ENCODE data around the gene RHO. TPM values are rescaled to one million over a fixed set of nuclear protein-coding genes. Genes with fewer than 3 reads are reported as not detected.
A peak's percentile ranks its signal among the peaks of the same experiment; 100 is the strongest.

RHO gene
- total RNA-seq, 1 experiment from 2014 or later = not detected

GRCh38 chr3:129533406-129533805, 5.0 kb downstream of the RHO start:
- H3K4me1 Mint-ChIP-seq (ENCODE audit: insufficient read depth, unreplicated experiment) = no peaks in the 10 kb centered on the region
- TF ChIP-seq CTCF (IDR thresholded peaks at IDR 0.05; ENCODE audit: unreplicated experiment) = no peak
- DNase-seq (ENCODE audit: unreplicated experiment) = no peak
- intact Hi-C loops (cut with micrococcal nuclease) = no loop called here
- no peaks in the 10 kb centered on the region for H3K27me3 Mint-ChIP-seq (ENCODE audit: insufficient read depth, unreplicated experiment)
- BruUV-seq (replicated peaks) = no TSS peak
- no peak overlapping the region for H3K27ac Mint-ChIP-seq (ENCODE audit: low read depth, unreplicated experiment)
- H3K4me3 Mint-ChIP-seq (ENCODE audit: unreplicated experiment) = no peak overlapping the region
- POLR2A ChIA-PET = no interaction called here
- CTCF ChIA-PET = interaction anchor here (0.7 kb wide), 1 partner anchor 1006 kb away, joined by 3 read pairs; no protein-coding TSS in a partner anchor
- H3K9me3 Mint-ChIP-seq (ENCODE audit: unreplicated experiment) = no peaks in the 10 kb centered on the region
- H3K36me3 Mint-ChIP-seq (ENCODE audit: insufficient read depth, unreplicated experiment) = no peaks in the 10 kb centered on the region

GRCh38 chr3:129534428-129535027, 6.1 kb downstream of the RHO start:
- Mint-ChIP-seq H3K9me3 (ENCODE audit: unreplicated experiment) (no peaks in the 10 kb centered on the region), H3K27me3 (ENCODE audit: insufficient read depth, unreplicated experiment) (no peaks in the 10 kb centered on the region), H3K4me1 (ENCODE audit: insufficient read depth, unreplicated experiment) (no peaks in the 10 kb centered on the region), H3K4me3 (ENCODE audit: unreplicated experiment) (no peak overlapping the region), H3K36me3 (ENCODE audit: insufficient read depth, unreplicated experiment) (no peaks in the 10 kb centered on the region), H3K27ac (ENCODE audit: low read depth, unreplicated experiment) (no peak overlapping the region)
- ChIA-PET CTCF (interaction anchor here (0.9 to 1.2 kb wide), 2 partner anchors 27 to 564 kb away, joined by 3 to 4 read pairs; no protein-coding TSS in a partner anchor), POLR2A (interaction anchor here (0.6 to 1.2 kb wide), 2 partner anchors 19 to 110 kb away, joined by 3 read pairs; no protein-coding TSS in a partner anchor)
- BruUV-seq (replicated peaks) = no TSS peak
- TF ChIP-seq CTCF (IDR thresholded peaks at IDR 0.05; ENCODE audit: unreplicated experiment) = no peak
- intact Hi-C loops (cut with micrococcal nuclease) = no loop called here
- DNase-seq (ENCODE audit: unreplicated experiment) = no peak

DNA sequence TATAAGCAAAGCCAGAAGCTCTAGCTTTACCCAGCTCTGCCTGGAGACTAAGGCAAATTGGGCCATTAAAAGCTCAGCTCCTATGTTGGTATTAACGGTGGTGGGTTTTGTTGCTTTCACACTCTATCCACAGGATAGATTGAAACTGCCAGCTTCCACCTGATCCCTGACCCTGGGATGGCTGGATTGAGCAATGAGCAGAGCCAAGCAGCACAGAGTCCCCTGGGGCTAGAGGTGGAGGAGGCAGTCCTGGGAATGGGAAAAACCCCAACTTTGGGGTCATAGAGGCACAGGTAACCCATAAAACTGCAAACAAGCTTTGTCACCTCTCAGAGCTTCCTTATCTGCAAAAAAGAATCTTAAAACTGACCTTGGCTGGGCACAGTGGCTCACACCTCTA, 6.6 kb downstream of the RHO start:
- ChIA-PET CTCF (interaction anchor here (1.2 kb wide), 1 partner anchor 565 kb away, joined by 4 read pairs; no protein-coding TSS in a partner anchor), POLR2A (interaction anchor here (1.2 kb wide), 1 partner anchor 18 kb away, joined by 3 read pairs; no protein-coding TSS in a partner anchor)
- no peaks in the 10 kb centered on the region for H3K9me3 Mint-ChIP-seq (ENCODE audit: unreplicated experiment)
- H3K4me1 Mint-ChIP-seq (ENCODE audit: insufficient read depth, unreplicated experiment) = no peaks in the 10 kb centered on the region
- no TSS peak for BruUV-seq (replicated peaks)
- peak; percentile 43 for DNase-seq (ENCODE audit: unreplicated experiment)
- no peaks in the 10 kb centered on the region for H3K36me3 Mint-ChIP-seq (ENCODE audit: insufficient read depth, unreplicated experiment)
- no peaks in the 10 kb centered on the region for H3K27me3 Mint-ChIP-seq (ENCODE audit: insufficient read depth, unreplicated experiment)
- H3K27ac Mint-ChIP-seq (ENCODE audit: low read depth, unreplicated experiment) = no peak overlapping the region
- TF ChIP-seq CTCF (IDR thresholded peaks at IDR 0.05; ENCODE audit: unreplicated experiment) = no peak
- no peak overlapping the region for H3K4me3 Mint-ChIP-seq (ENCODE audit: unreplicated experiment)
- intact Hi-C loops (cut with micrococcal nuclease) = no loop called here

DNA sequence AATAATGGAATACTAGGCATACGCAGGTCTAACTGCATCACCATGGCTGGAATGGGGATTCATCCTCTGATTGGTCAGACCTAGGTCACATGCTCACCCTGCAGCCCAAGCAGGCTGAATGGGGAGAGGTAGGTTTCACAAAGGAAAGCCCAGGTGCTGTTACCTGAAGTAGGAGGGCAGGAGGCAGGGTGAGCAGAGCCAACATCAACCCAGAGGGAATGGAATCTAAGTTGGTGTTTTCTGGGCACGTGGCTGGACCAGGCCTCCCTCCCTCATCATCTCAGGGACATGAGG, 7.9 kb downstream of the RHO start:
- no peak for DNase-seq (ENCODE audit: unreplicated experiment)
- CTCF ChIA-PET = no interaction called here
- no peak for TF ChIP-seq CTCF (IDR thresholded peaks at IDR 0.05; ENCODE audit: unreplicated experiment)
- no TSS peak for BruUV-seq (replicated peaks)
- POLR2A ChIA-PET = no interaction called here
- Mint-ChIP-seq H3K36me3 (ENCODE audit: insufficient read depth, unreplicated experiment) (no peaks in the 10 kb centered on the region), H3K4me1 (ENCODE audit: insufficient read depth, unreplicated experiment) (no peaks in the 10 kb centered on the region), H3K27me3 (ENCODE audit: insufficient read depth, unreplicated experiment) (no peaks in the 10 kb centered on the region), H3K4me3 (ENCODE audit: unreplicated experiment) (no peak overlapping the region), H3K27ac (ENCODE audit: low read depth, unreplicated experiment) (no peak overlapping the region), H3K9me3 (ENCODE audit: unreplicated experiment) (no peaks in the 10 kb centered on the region)
- intact Hi-C loops (cut with micrococcal nuclease) = no loop called here
